GM12878 (cell line): ENCODE data around the gene TBCA. TPM values are rescaled to one million over a fixed set of nuclear protein-coding genes. Genes with fewer than 3 reads are reported as not detected.

Experiments used
- CHD4 ChIP-seq: fragments of 200-600 bp; sonication (generic); IDR thresholded peaks from 2 replicates; pipeline ENCODE4 v1.6.1; 2016; ENCODE audit warnings: mild to moderate bottlenecking
- EGR1 ChIP-seq, 2 experiments: IDR thresholded peaks; 1 replicate in 1 of 2; 2 replicates in 1 of 2; pipeline ENCODE4 v1.6.1; 2011 to 2012; ENCODE audit warnings: low read depth in 2 of 2, low read length in 2 of 2, borderline replicate concordance in 1 of 2, mild to moderate bottlenecking in 1 of 2, moderate library complexity in 1 of 2
- NFYA ChIP-seq: IDR thresholded peaks from 2 replicates; pipeline ENCODE4 v1.6.1; 2011; ENCODE audit warnings: low read depth, mild to moderate bottlenecking, low read length, improper control_type of control experiment, borderline replicate concordance
- RBBP5 ChIP-seq: fragments of 200-600 bp; sonication (generic); conservative IDR thresholded peaks from 2 replicates; pipeline ENCODE4 v1.6.1; 2016
- RELA ChIP-seq: fragments of 450-650 bp; IDR thresholded peaks from 2 replicates; pipeline ENCODE4 v1.8.0; 2014; ENCODE audit warnings: borderline replicate concordance; ENCODE audit not compliant: partially characterized antibody
- SPI1 ChIP-seq: IDR thresholded peaks from 2 replicates; pipeline ENCODE4 v1.6.1; 2011; ENCODE audit warnings: low read depth, mild to moderate bottlenecking, low read length, moderate library complexity, borderline replicate concordance; ENCODE audit not compliant: insufficient read depth
- ZNF274 ChIP-seq: IDR thresholded peaks from one replicate; pipeline ENCODE4 v1.8.0; 2011; ENCODE audit not compliant: insufficient read length, insufficient read depth
- polyA plus RNA-seq, 11 experiments: library from polyadenylated mRNA; depleted of rRNA in 4 of 11; unstranded in 6 of 11; stranded (reverse) in 5 of 11; fragments of >200 nt; fragmentation: Nextera tagmentation in 4 of 11; fragmentation: Illumina TruSeq in 1 of 11; extraction: Ambion mirVana in 4 of 11; extraction: Trizol in 1 of 11; gene quantifications; 1 replicate in 1 of 11; 2 replicates in 10 of 11; pipeline versions ENCODE4 v1.2.1 to v1.2.3, GENCODE V29; 2011 to 2016; ENCODE audit warnings: inconsistent platforms in 2 of 11, missing spikeins in 2 of 11, low read depth in 1 of 11
- total RNA-seq, 4 experiments: library from RNA; depleted of rRNA in 3 of 4; stranded (reverse); fragments of >200 nt in 3 of 4; fragmentation: Illumina TruSeq in 1 of 4; extraction: Trizol in 1 of 4; gene quantifications; 2 replicates each; pipeline versions ENCODE4 v1.2.1 to v1.2.3, GENCODE V29; 2013 to 2021
- TF ChIP-seq, protein P1 (sequence below): IDR thresholded peaks from 2 replicates; pipeline ENCODE4 v1.6.1; 2011; ENCODE audit warnings: mild to moderate bottlenecking, low read depth, low read length, moderate library complexity; ENCODE audit not compliant: insufficient replicate concordance
- TF ChIP-seq, protein P2 (sequence below): fragments of 450-650 bp; formaldehyde crosslinking; IDR thresholded peaks from 2 replicates; pipeline ENCODE4 v1.5.0; 2022; ENCODE audit warnings: mild to moderate bottlenecking, missing genetic modification characterization

Gene TBCA
- total and polyA plus RNA-seq, 10 of the 15 experiments (the other 5 are each of a cell fraction or from before 2014, with no cell fraction given): 86.3 to 647 (median 294) TPM

- TF ChIP-seq SPI1 (no peak), RBBP5 (no peak), ZNF274 (no peak), CHD4 (no peak), NFYA (no peak), RELA (no peak), EGR1 (IDR thresholded peaks at IDR 0.05; ENCODE audit: borderline replicate concordance in 1 of 2, low read depth in 2 of 2, low read length in 2 of 2) (peak in 1 of 2 experiments; percentile 47; a peak in 1 of 3 replicates)
- TF ChIP-seq, protein P1, sequence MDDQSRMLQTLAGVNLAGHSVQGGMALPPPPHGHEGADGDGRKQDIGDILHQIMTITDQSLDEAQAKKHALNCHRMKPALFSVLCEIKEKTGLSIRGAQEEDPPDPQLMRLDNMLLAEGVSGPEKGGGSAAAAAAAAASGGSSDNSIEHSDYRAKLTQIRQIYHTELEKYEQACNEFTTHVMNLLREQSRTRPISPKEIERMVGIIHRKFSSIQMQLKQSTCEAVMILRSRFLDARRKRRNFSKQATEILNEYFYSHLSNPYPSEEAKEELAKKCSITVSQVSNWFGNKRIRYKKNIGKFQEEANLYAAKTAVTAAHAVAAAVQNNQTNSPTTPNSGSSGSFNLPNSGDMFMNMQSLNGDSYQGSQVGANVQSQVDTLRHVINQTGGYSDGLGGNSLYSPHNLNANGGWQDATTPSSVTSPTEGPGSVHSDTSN: no peak
- TF ChIP-seq, protein P2, sequence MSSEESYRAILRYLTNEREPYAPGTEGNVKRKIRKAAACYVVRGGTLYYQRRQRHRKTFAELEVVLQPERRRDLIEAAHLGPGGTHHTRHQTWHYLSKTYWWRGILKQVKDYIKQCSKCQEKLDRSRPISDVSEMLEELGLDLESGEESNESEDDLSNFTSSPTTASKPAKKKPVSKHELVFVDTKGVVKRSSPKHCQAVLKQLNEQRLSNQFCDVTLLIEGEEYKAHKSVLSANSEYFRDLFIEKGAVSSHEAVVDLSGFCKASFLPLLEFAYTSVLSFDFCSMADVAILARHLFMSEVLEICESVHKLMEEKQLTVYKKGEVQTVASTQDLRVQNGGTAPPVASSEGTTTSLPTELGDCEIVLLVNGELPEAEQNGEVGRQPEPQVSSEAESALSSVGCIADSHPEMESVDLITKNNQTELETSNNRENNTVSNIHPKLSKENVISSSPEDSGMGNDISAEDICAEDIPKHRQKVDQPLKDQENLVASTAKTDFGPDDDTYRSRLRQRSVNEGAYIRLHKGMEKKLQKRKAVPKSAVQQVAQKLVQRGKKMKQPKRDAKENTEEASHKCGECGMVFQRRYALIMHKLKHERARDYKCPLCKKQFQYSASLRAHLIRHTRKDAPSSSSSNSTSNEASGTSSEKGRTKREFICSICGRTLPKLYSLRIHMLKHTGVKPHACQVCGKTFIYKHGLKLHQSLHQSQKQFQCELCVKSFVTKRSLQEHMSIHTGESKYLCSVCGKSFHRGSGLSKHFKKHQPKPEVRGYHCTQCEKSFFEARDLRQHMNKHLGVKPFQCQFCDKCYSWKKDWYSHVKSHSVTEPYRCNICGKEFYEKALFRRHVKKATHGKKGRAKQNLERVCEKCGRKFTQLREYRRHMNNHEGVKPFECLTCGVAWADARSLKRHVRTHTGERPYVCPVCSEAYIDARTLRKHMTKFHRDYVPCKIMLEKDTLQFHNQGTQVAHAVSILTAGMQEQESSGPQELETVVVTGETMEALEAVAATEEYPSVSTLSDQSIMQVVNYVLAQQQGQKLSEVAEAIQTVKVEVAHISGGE (CRISPR knock-in tag): no peak
Measured at GRCh38 chr5:77775790-77776553, at the start of gene TBCA (continued).
